Neural cell (in vitro differentiated cells): ENCODE data around the gene CACNA1H. TPM values are rescaled to one million over a fixed set of nuclear protein-coding genes. Genes with fewer than 3 reads are reported as not detected.

Source experiments
- H2AFZ ChIP-seq: fragments of 200-600, 300-800 bp; sonication (generic), shearing (Covaris generic); 2 replicates; pipeline ENCODE4 v1.6.0; 2014; ENCODE audit warnings: low read depth, mild to moderate bottlenecking, antibody characterized with exemption, low read length, moderate library complexity
- H3F3A ChIP-seq: fragments of 200-600 bp; shearing (Covaris generic); 2 replicates; pipeline ENCODE4 v1.6.1; 2016; ENCODE audit warnings: mild to moderate bottlenecking, moderate library complexity, mixed read lengths, antibody characterized with exemption, low read length; ENCODE audit not compliant: insufficient read depth, poor library complexity, severe bottlenecking
- H3K27ac ChIP-seq: fragments of 200-600, 300-800 bp; sonication (generic), shearing (Covaris generic); 2 replicates; pipeline ENCODE4 v1.5.1; 2014; ENCODE audit warnings: mild to moderate bottlenecking, low read length, moderate library complexity
- H3K27me3 ChIP-seq: fragments of 300-800, 200-600 bp; sonication (generic), shearing (Covaris generic); 2 replicates; pipeline ENCODE4 v1.6.0; 2014; ENCODE audit warnings: mild to moderate bottlenecking, low read depth, low read length, moderate library complexity; ENCODE audit not compliant: insufficient read depth
- H3K36me3 ChIP-seq: fragments of 300-800, 200-600 bp; sonication (generic), shearing (Covaris generic); 2 replicates; pipeline ENCODE4 v1.5.1; 2014; ENCODE audit warnings: mild to moderate bottlenecking, antibody characterized with exemption, low read length, moderate library complexity; ENCODE audit not compliant: insufficient read depth
- H3K4me2 ChIP-seq: fragments of 300-800, 200-600 bp; sonication (generic), shearing (Covaris generic); 2 replicates; pipeline ENCODE4 v1.6.0; 2014; ENCODE audit warnings: mild to moderate bottlenecking, low read length
- H3K4me3 ChIP-seq: fragments of 300-800, 200-600 bp; sonication (generic), shearing (Covaris generic); 2 replicates; pipeline ENCODE4 v1.5.1; 2014; ENCODE audit warnings: mild to moderate bottlenecking, low read length, moderate library complexity
- H3K79me2 ChIP-seq: fragments of 200-600 bp; shearing (Covaris generic); replicated peaks from 2 replicates; pipeline ENCODE4 v1.6.0; 2014; ENCODE audit warnings: mild to moderate bottlenecking, low read length, moderate library complexity; ENCODE audit not compliant: insufficient read depth
- H3K9ac ChIP-seq: fragments of 300-800, 200-600 bp; sonication (generic), shearing (Covaris generic); 2 replicates; pipeline ENCODE4 v1.6.1; 2016; ENCODE audit warnings: mild to moderate bottlenecking, low read length, mixed read lengths
- H3K9me2 ChIP-seq: fragments of 200-600 bp; shearing (Covaris generic); 2 replicates; pipeline ENCODE4 v1.6.1; 2016; ENCODE audit warnings: mild to moderate bottlenecking, low read length, mixed read lengths; ENCODE audit not compliant: insufficient read depth
- H3K9me3 ChIP-seq: fragments of 200-600, 300-800 bp; sonication (generic), shearing (Covaris generic); 2 replicates; pipeline ENCODE4 v1.6.1; 2016; ENCODE audit warnings: mild to moderate bottlenecking, mixed run types, low read length, moderate library complexity, mixed read lengths
- H4K20me1 ChIP-seq: fragments of 200-600 bp; shearing (Covaris generic); 2 replicates; pipeline ENCODE4 v1.6.1; 2016; ENCODE audit warnings: mild to moderate bottlenecking, mixed run types; ENCODE audit not compliant: insufficient read depth
- CTCF ChIP-seq: fragments of 450-650 bp; IDR thresholded peaks from 2 replicates; pipeline ENCODE4 v1.5.1; 2014; ENCODE audit warnings: antibody characterized with exemption, mild to moderate bottlenecking, moderate library complexity; ENCODE audit not compliant: poor library complexity, severe bottlenecking
- EP300 ChIP-seq: fragments of 450-650 bp; conservative IDR thresholded peaks from 2 replicates; pipeline ENCODE4 v1.6.1; 2014; ENCODE audit warnings: antibody characterized with exemption, mild to moderate bottlenecking, moderate library complexity; ENCODE audit not compliant: poor library complexity, severe bottlenecking
- EZH2 ChIP-seq: fragments of 200-600, 300-800 bp; shearing (Covaris generic), sonication (generic); IDR thresholded peaks from 2 replicates; pipeline ENCODE4 v1.6.1; 2014; ENCODE audit warnings: antibody characterized with exemption, low read length, borderline replicate concordance, mild to moderate bottlenecking; ENCODE audit not compliant: insufficient read depth, poor library complexity, severe bottlenecking
- MXI1 ChIP-seq: fragments of 450-650 bp; conservative IDR thresholded peaks from 2 replicates; pipeline ENCODE4 v1.6.1; 2014; ENCODE audit warnings: antibody characterized with exemption, mild to moderate bottlenecking; ENCODE audit not compliant: poor library complexity, severe bottlenecking
- POLR2AphosphoS5 ChIP-seq: IDR thresholded peaks from 2 replicates; pipeline ENCODE4 v1.6.1; 2012
- RAD21 ChIP-seq: fragments of 450-650 bp; conservative IDR thresholded peaks from 2 replicates; pipeline ENCODE4 v1.6.1; 2014; ENCODE audit warnings: antibody characterized with exemption, mild to moderate bottlenecking, moderate library complexity
- REST ChIP-seq: IDR thresholded peaks from 2 replicates; pipeline ENCODE4 v1.6.1; 2012; ENCODE audit warnings: borderline replicate concordance
- SMC3 ChIP-seq: fragments of 450-650 bp; conservative IDR thresholded peaks from 2 replicates; pipeline ENCODE4 v1.6.1; 2014; ENCODE audit warnings: antibody characterized with exemption, mild to moderate bottlenecking, moderate library complexity; ENCODE audit not compliant: poor library complexity
- TAF1 ChIP-seq: IDR thresholded peaks from 2 replicates; pipeline ENCODE4 v1.6.1; 2012; ENCODE audit warnings: low read depth
- polyA plus RNA-seq: library from polyadenylated mRNA; depleted of rRNA; stranded (reverse); fragments of >200 nt; gene quantifications from 2 replicates; pipeline ENCODE4 v1.2.3, GENCODE V29; 2014

Gene CACNA1H
- polyA plus RNA-seq, 1 donor from 2014 or later: 27.7 TPM

GRCh38 chr16:1132431-1132830 is 20.5 kb upstream of the CACNA1H start:
- Histone ChIP-seq H3F3A (no peaks in the 10 kb centered on the region), H3K36me3 (no peaks in the 10 kb centered on the region), H3K9me2 (no peaks in the 10 kb centered on the region), H4K20me1 (no peaks in the 10 kb centered on the region), H3K4me3 (no peak overlapping the region), H3K9me3 (no peaks in the 10 kb centered on the region), H3K27ac (no peak overlapping the region), H3K79me2 (no peaks in the 10 kb centered on the region), H3K4me2 (no peak overlapping the region), H2AFZ (no peak overlapping the region), H3K27me3 (no peaks in the 10 kb centered on the region), H3K9ac (no peak overlapping the region)
- TF ChIP-seq SMC3: no peak
- no peak for TF ChIP-seq RAD21
- no peak for TF ChIP-seq EP300
- no peak for TF ChIP-seq TAF1
- TF ChIP-seq CTCF: no peak
- no peak for TF ChIP-seq POLR2AphosphoS5
- no peak for TF ChIP-seq MXI1
- no peak for TF ChIP-seq REST
- TF ChIP-seq EZH2: no peak

DNA sequence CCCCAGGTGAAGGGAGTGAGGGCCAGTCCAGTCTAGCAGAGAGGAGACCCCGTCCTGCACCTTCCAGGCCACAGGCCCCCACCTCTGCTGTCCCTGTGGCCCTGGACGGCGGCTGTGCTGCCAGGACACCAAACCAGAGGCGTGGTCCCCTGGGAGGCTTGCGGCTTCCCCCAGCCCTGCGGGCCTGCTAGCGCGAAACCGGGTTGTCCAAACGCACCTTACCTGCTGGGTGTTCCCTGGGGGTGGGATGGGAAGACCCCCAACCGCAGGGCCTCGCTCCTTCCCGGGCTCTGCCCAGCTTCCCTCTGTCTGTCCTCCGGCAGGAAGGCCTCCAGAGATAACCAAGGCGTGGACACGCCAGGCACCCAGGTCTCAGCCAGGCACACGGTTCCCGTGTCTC is 19.6 kb upstream of the CACNA1H start:
- Histone ChIP-seq H3K27ac (no peak overlapping the region), H3K36me3 (no peaks in the 10 kb centered on the region), H3K9me2 (no peaks in the 10 kb centered on the region), H3K79me2 (no peaks in the 10 kb centered on the region), H3F3A (no peaks in the 10 kb centered on the region), H4K20me1 (no peaks in the 10 kb centered on the region), H3K4me3 (no peak overlapping the region), H2AFZ (no peak overlapping the region), H3K27me3 (no peaks in the 10 kb centered on the region), H3K4me2 (no peak overlapping the region), H3K9me3 (no peaks in the 10 kb centered on the region), H3K9ac (no peak overlapping the region)
- TF ChIP-seq TAF1 (no peak), SMC3 (no peak), EZH2 (no peak), POLR2AphosphoS5 (no peak), RAD21 (no peak), EP300 (no peak), CTCF (no peak), MXI1 (no peak), REST (no peak)
